ENCODE results near the gene AMN1. TPM values are rescaled to one million over a fixed set of nuclear protein-coding genes. Genes with fewer than 3 reads are reported as not detected.

AMN1 gene
- total and polyA plus RNA-seq, 2 of the 13 experiments (the other 11 are each of a cell fraction or from before 2014, with no cell fraction given) = 7.5 to 26.5 TPM

DNA sequence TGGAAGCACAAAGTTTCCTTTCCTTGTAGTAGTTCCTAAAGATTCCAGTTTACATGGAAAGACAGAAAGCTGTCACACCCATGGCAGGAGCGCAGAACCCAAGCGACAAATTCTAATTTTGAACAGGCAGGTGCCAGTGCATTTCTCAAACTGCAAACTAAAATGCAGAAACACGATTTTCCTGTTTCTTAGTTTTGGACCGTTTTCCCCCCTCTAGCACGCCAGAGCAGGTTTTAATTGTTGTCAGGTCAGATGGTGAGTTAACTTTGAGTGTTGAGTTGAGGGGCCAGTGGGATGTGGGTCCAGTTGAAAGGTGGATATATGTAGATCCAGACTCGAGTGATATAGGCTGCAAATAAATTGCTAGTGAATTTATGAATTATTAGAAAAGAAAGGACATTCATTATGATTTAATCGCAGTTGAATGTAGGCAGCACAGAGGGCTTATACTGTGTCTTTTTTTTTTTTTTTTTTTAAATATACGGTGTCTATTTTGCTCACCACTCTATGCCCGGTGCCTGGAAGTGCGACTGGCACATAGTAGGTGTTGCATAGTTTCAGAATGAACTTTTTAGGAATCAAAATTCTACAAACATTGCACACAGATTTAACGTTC is 70.2 kb downstream of the AMN1 start (continued):
- TF ChIP-seq, protein P1, sequence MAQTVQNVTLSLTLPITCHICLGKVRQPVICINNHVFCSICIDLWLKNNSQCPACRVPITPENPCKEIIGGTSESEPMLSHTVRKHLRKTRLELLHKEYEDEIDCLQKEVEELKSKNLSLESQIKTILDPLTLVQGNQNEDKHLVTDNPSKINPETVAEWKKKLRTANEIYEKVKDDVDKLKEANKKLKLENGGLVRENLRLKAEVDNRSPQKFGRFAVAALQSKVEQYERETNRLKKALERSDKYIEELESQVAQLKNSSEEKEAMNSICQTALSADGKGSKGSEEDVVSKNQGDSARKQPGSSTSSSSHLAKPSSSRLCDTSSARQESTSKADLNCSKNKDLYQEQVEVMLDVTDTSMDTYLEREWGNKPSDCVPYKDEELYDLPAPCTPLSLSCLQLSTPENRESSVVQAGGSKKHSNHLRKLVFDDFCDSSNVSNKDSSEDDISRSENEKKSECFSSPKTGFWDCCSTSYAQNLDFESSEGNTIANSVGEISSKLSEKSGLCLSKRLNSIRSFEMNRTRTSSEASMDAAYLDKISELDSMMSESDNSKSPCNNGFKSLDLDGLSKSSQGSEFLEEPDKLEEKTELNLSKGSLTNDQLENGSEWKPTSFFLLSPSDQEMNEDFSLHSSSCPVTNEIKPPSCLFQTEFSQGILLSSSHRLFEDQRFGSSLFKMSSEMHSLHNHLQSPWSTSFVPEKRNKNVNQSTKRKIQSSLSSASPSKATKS (CRISPR knock-in tag; IDR thresholded peaks at IDR 0.05) = 0 out of 2 replicates have a peak, but pooled peaks have one; percentile 27
- TF ChIP-seq MED8 (CRISPR knock-in tag; IDR thresholded peaks at IDR 0.05; ENCODE audit: insufficient replicate concordance) = no peak
- TF ChIP-seq, protein P2, sequence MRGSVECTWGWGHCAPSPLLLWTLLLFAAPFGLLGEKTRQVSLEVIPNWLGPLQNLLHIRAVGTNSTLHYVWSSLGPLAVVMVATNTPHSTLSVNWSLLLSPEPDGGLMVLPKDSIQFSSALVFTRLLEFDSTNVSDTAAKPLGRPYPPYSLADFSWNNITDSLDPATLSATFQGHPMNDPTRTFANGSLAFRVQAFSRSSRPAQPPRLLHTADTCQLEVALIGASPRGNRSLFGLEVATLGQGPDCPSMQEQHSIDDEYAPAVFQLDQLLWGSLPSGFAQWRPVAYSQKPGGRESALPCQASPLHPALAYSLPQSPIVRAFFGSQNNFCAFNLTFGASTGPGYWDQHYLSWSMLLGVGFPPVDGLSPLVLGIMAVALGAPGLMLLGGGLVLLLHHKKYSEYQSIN (CRISPR knock-in tag; IDR thresholded peaks at IDR 0.05; ENCODE audit: borderline replicate concordance) = no peak

DNA sequence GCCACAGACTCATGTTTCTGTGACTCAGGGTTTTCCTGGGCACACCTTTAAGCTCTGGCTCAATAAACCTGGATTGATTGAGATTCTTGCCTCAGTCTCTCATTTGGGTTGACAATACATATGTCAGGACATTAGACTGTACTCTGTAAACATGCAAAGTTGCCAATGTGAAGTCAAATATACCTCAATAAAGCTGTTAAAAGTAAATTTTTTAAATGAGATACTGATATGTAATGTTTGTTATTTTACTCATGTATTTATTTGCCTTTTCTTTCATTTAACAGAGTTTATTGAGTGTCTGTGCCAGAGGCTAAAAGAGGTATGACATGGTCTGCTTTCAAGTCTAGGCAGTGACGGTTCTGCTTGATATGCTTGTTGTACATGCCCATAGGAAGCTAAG is 73.0 kb downstream of the AMN1 start:
- Histone ChIP-seq H3K27me3 (ENCODE audit: control insufficient read depth in 1 of 2, insufficient read depth in 2 of 2, low read length in 2 of 2) (peaks cover 0 to 8% of the 10 kb centered on the region in 2 experiments; a peak in 3 of 5 replicates), H2AFZ (ENCODE audit: low read length) (peak overlapping the region; percentile 49), H3K9me3 (ENCODE audit: low read length) (no peaks in the 10 kb centered on the region), H3K79me2 (ENCODE audit: insufficient read depth, low read length) (no peaks in the 10 kb centered on the region), H3K4me1 (ENCODE audit: insufficient read depth, low read length) (peaks cover 36% of the 10 kb centered on the region), H3K27ac (ENCODE audit: extremely low read length, insufficient read depth, low read length) (no peak overlapping the region), H3K9ac (ENCODE audit: insufficient read depth, low read depth, low read length) (no peak overlapping the region), H3K4me3 (replicated peaks in 1 of 3; ENCODE audit: insufficient read depth in 1 of 3, low read depth in 2 of 3, low read length in 3 of 3) (no peak overlapping the region), H3K4me2 (ENCODE audit: low read depth, low read length) (0 out of 2 replicates have a peak overlapping the region, but pooled peaks have one; percentile 30), H3K36me3 (replicated peaks in 1 of 2; ENCODE audit: control insufficient read depth in 1 of 2, insufficient read depth in 2 of 2, low read length in 2 of 2) (no peaks in the 10 kb centered on the region), H4K20me1 (ENCODE audit: insufficient read depth, low read length) (no peaks in the 10 kb centered on the region)
- FAIRE-seq (no peak), DNase-seq (ENCODE audit: low spot score) (no peak), ATAC-seq (no peak)
- WGBS (ENCODE audit: low lambda C conversion rate) = 0% methylated on average over 1 of the region's 1 CpG
- ChIA-PET CTCF (ENCODE audit: low intra/inter-chr PET ratio, low total read pairs) (no interaction called here), POLR2A (no interaction called here)
- in situ Hi-C loops (cut with HindIII; ENCODE audit: extremely low pct_ligation_motif_present, low pct_unique_long_range_greater_than_20kb) (loop anchor here (10.0 to 25.0 kb wide), 2 partner anchors 649 to 1007 kb away; no protein-coding TSS in a partner anchor), intact Hi-C loops (cut with micrococcal nuclease; ENCODE audit: unreplicated experiment) (loop anchor here (5.0 kb wide), 1 partner anchor 307 kb away; no protein-coding TSS in a partner anchor)
- BruUV-seq (replicated peaks) = no TSS peak
- TF ChIP-seq ZNF703 (CRISPR knock-in tag; IDR thresholded peaks at IDR 0.05; ENCODE audit: borderline replicate concordance) = no peak
- TF ChIP-seq, protein P3, sequence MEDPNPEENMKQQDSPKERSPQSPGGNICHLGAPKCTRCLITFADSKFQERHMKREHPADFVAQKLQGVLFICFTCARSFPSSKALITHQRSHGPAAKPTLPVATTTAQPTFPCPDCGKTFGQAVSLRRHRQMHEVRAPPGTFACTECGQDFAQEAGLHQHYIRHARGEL (CRISPR knock-in tag; IDR thresholded peaks at IDR 0.05) = no peak
- TF ChIP-seq CBX1 (IDR thresholded peaks at IDR 0.05; ENCODE audit: low read depth) = no peak
- TF ChIP-seq, protein P4, sequence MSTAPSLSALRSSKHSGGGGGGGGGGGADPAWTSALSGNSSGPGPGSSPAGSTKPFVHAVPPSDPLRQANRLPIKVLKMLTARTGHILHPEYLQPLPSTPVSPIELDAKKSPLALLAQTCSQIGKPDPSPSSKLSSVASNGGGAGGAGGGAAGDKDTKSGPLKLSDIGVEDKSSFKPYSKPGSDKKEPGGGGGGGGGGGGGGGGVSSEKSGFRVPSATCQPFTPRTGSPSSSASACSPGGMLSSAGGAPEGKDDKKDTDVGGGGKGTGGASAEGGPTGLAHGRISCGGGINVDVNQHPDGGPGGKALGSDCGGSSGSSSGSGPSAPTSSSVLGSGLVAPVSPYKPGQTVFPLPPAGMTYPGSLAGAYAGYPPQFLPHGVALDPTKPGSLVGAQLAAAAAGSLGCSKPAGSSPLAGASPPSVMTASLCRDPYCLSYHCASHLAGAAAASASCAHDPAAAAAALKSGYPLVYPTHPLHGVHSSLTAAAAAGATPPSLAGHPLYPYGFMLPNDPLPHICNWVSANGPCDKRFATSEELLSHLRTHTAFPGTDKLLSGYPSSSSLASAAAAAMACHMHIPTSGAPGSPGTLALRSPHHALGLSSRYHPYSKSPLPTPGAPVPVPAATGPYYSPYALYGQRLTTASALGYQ (CRISPR knock-in tag; IDR thresholded peaks at IDR 0.05) = no peak
- no peak for TF ChIP-seq ADNP (CRISPR knock-in tag; IDR thresholded peaks at IDR 0.05)
- TF ChIP-seq, protein P5, sequence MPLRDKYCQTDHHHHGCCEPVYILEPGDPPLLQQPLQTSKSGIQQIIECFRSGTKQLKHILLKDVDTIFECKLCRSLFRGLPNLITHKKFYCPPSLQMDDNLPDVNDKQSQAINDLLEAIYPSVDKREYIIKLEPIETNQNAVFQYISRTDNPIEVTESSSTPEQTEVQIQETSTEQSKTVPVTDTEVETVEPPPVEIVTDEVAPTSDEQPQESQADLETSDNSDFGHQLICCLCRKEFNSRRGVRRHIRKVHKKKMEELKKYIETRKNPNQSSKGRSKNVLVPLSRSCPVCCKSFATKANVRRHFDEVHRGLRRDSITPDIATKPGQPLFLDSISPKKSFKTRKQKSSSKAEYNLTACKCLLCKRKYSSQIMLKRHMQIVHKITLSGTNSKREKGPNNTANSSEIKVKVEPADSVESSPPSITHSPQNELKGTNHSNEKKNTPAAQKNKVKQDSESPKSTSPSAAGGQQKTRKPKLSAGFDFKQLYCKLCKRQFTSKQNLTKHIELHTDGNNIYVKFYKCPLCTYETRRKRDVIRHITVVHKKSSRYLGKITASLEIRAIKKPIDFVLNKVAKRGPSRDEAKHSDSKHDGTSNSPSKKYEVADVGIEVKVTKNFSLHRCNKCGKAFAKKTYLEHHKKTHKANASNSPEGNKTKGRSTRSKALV (CRISPR knock-in tag; IDR thresholded peaks at IDR 0.05) = no peak
- no peak for TF ChIP-seq GATAD1 (CRISPR knock-in tag; IDR thresholded peaks at IDR 0.05)
- TF ChIP-seq RAD21 (CRISPR knock-in tag; IDR thresholded peaks at IDR 0.05) = no peak
- no peak for TF ChIP-seq HNRNPK (IDR thresholded peaks at IDR 0.05; ENCODE audit: low read depth, low read length, poor library complexity, severe bottlenecking)
- no peak for TF ChIP-seq ZNF557 (CRISPR knock-in tag; IDR thresholded peaks at IDR 0.05)
- TF ChIP-seq ZSCAN20 (CRISPR knock-in tag; IDR thresholded peaks at IDR 0.05; ENCODE audit: borderline replicate concordance) = no peak

All from HepG2 (cell line).